Activated CD4-positive, alpha-beta memory T cell treated with anti-CD3 and anti-CD28 coated beads for 36 hours (primary cell): ENCODE results near the gene SPON2. TPM values are rescaled to one million over a fixed set of nuclear protein-coding genes. Genes with fewer than 3 reads are reported as not detected.

Experiments used
- CTCF ChIA-PET: fragments of 350-600 bp; sonication (Branson Sonifier 250); formaldehyde crosslinking; loops from one replicate; lab custom pipeline; 2021; ENCODE audit warnings: antibody characterized with exemption, inconsistent platforms; lab: Charles Lee
- POLR2A ChIA-PET: fragments of 350-600 bp; sonication (Branson Sonifier 250); formaldehyde crosslinking; loops from one replicate; lab custom pipeline; 2021; ENCODE audit warnings: antibody characterized with exemption; lab: Charles Lee
- DNase-seq: peaks from one replicate; pipeline ENCODE4 v3.0.0-alpha.2; 2020
- H3K27ac Mint-ChIP-seq: one replicate; pipeline ENCODE4 v1.8.0; 2021; ENCODE audit warnings: mixed read lengths
- H3K27me3 Mint-ChIP-seq: one replicate; pipeline ENCODE4 v1.8.0; 2021; ENCODE audit warnings: mixed read lengths
- H3K36me3 Mint-ChIP-seq: one replicate; pipeline ENCODE4 v1.8.0; 2021; ENCODE audit warnings: mixed read lengths
- H3K4me1 Mint-ChIP-seq: one replicate; pipeline ENCODE4 v1.8.0; 2021; ENCODE audit warnings: low read depth, mixed read lengths
- H3K4me3 Mint-ChIP-seq: one replicate; pipeline ENCODE4 v1.8.0; 2021; ENCODE audit warnings: mild to moderate bottlenecking, mixed read lengths
- H3K9me3 Mint-ChIP-seq: one replicate; pipeline ENCODE4 v1.8.0; 2021; ENCODE audit warnings: mixed read lengths
- intact Hi-C: fragments of 100-400 bp; cut with micrococcal nuclease; formaldehyde crosslinking; loops from one replicate; pipeline ENCODE4 v1.15.1; 2023
- total RNA-seq, 2 experiments: library from RNA; stranded (reverse); gene quantifications; one replicate each; pipeline ENCODE4 v1.2.3, GENCODE V29; 2021

Gene SPON2
- 1 to 10 TPM; 9.0 to 9.5 TPM for total RNA-seq

GRCh38 chr4:1172228-1172851, at the start of gene SPON2:
TSS of gene SPON2 (minus strand) at chr4:1172583.
- H3K9me3 Mint-ChIP-seq, result no peaks in the 10 kb centered on the region
- ChIA-PET CTCF (interaction anchor here (1.0 to 1.6 kb wide), 2 partner anchors 13 to 97 kb away, joined by 3 to 4 read pairs; no protein-coding TSS in a partner anchor), POLR2A (no interaction called here)
- H3K4me3 Mint-ChIP-seq, result peak within 1 kb of the TSS; percentile 35
- H3K27ac Mint-ChIP-seq, result no peak within 1 kb of the TSS
- H3K36me3 Mint-ChIP-seq, result no peaks in the 10 kb centered on the region
- DNase-seq, result no peak
- H3K27me3 Mint-ChIP-seq, result peaks cover 19% of the 10 kb centered on the region
- peaks cover 5% of the 10 kb centered on the region for H3K4me1 Mint-ChIP-seq
- intact Hi-C loops, result no loop called here

- POLR2A ChIA-PET, result no interaction called here
- Mint-ChIP-seq H3K4me1 (peaks cover 30% of the 10 kb centered on the region), H3K27ac (no peak overlapping the region), H3K9me3 (no peaks in the 10 kb centered on the region), H3K36me3 (peaks cover 40% of the 10 kb centered on the region), H3K4me3 (no peak overlapping the region), H3K27me3 (no peaks in the 10 kb centered on the region)
- CTCF ChIA-PET, result no interaction called here
- intact Hi-C loops, result no loop called here
- no peak for DNase-seq
Observed at GRCh38 chr4:1221155-1221870, 48.9 kb upstream of the SPON2 start.

DNA sequence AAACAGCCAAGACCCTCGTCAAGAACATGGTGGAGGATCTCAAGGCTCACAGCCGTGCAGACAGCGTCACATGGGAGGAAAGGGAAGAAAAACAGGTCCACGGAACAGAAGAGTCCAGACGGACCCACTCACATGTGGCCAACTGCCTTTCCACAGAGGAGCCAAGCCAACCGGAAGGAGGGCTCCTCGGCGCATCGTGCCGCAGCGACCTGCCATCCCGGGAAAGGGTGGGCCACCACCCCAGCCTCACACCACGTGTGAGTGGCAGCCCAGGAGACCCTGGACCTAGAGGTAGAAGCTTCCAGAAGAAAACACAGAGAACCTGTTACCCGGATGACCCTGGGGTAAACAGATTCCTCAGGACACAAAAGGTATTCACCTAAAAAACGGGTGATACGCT, 48.2 kb upstream of the SPON2 start:
- Mint-ChIP-seq H3K4me1 (peaks cover 35% of the 10 kb centered on the region), H3K27ac (no peak overlapping the region), H3K9me3 (no peaks in the 10 kb centered on the region), H3K27me3 (no peaks in the 10 kb centered on the region), H3K4me3 (no peak overlapping the region), H3K36me3 (peaks cover 39% of the 10 kb centered on the region)
- intact Hi-C loops, result no loop called here
- ChIA-PET POLR2A (no interaction called here), CTCF (no interaction called here)
- no peak for DNase-seq

DNA sequence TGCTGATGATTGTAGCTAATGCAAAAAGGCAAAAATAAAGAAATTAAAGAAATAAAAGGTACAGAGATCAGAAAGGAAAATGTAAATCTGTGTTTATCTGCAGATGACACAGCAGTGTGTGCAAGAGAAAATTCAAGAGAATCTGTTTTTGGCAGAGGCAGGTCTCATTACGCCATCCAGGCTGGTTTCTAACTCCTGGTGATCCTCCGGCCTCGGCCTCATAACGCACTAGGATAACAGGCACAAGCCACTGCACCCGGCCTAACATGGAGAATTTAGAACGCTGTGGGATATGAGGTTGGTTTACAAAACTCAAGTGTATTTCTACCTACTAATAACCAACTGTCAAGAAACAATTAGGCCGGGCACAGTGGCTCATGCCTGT, 47.2 kb upstream of the SPON2 start:
- H3K27me3 Mint-ChIP-seq, result no peaks in the 10 kb centered on the region
- H3K4me1 Mint-ChIP-seq, result peaks cover 35% of the 10 kb centered on the region
- H3K4me3 Mint-ChIP-seq, result no peak overlapping the region
- intact Hi-C loops, result no loop called here
- CTCF ChIA-PET, result interaction anchor here (0.5 to 0.7 kb wide), 2 partner anchors 88 to 386 kb away, joined by 3 read pairs; no protein-coding TSS in a partner anchor
- no peaks in the 10 kb centered on the region for H3K9me3 Mint-ChIP-seq
- POLR2A ChIA-PET, result no interaction called here
- H3K27ac Mint-ChIP-seq, result peak overlapping the region; percentile 38
- H3K36me3 Mint-ChIP-seq, result peaks cover 37% of the 10 kb centered on the region
- DNase-seq, result no peak

GRCh38 chr4:1218634-1219565, 46.5 kb upstream of the SPON2 start:
- Mint-ChIP-seq H3K27ac (peak overlapping the region; percentile 49), H3K27me3 (no peaks in the 10 kb centered on the region), H3K36me3 (peaks cover 31% of the 10 kb centered on the region), H3K4me3 (no peak overlapping the region), H3K9me3 (no peaks in the 10 kb centered on the region), H3K4me1 (peaks cover 35% of the 10 kb centered on the region)
- no peak for DNase-seq
- CTCF ChIA-PET, result interaction anchor here (0.5 kb wide), 1 partner anchor 87 kb away, joined by 3 read pairs; no protein-coding TSS in a partner anchor
- POLR2A ChIA-PET, result no interaction called here
- intact Hi-C loops, result no loop called here

GRCh38 chr4:1217366-1217765, 45.0 kb upstream of the SPON2 start:
- H3K4me3 Mint-ChIP-seq, result peak overlapping the region; percentile 46
- no peaks in the 10 kb centered on the region for H3K9me3 Mint-ChIP-seq
- H3K27me3 Mint-ChIP-seq, result no peaks in the 10 kb centered on the region
- peaks cover 35% of the 10 kb centered on the region for H3K4me1 Mint-ChIP-seq
- H3K27ac Mint-ChIP-seq, result peak overlapping the region; percentile 79
- CTCF ChIA-PET, result interaction anchor here (0.7 to 1.4 kb wide), 5 partner anchors 32 to 80 kb away, joined by 3 to 6 read pairs (median 5); partner anchors contain the start of gene CTBP1
- H3K36me3 Mint-ChIP-seq, result peaks cover 27% of the 10 kb centered on the region
- POLR2A ChIA-PET, result interaction anchor here (1.4 kb wide), 1 partner anchor 16 kb away, joined by 3 read pairs; no protein-coding TSS in a partner anchor
- intact Hi-C loops, result loop anchor here (2.0 kb wide), 1 partner anchor 17 kb away; no protein-coding TSS in a partner anchor
- DNase-seq, result no peak

DNA sequence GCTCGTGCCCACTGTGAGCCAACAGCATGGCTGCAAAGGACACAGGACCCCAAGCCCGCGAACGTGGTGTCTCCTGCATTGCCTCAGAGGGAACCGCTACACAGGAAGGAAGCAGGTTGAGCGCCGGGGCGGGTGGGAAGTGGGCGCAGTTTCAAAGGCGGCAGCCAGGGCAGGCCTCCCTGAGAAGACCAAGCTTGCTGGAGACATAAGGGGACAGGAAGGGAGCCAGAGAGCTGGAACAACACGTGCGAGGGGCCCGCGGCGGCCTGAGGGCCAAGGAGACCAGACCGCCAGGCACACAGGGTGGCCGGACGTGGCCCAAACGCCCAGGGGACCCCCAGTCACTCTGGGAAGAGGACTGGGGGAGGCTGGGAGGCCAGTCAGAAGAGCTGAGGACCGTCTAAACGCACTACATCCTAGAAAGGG, 44.5 kb upstream of the SPON2 start:
- POLR2A ChIA-PET, result interaction anchor here (1.4 kb wide), 1 partner anchor 16 kb away, joined by 3 read pairs; no protein-coding TSS in a partner anchor
- Mint-ChIP-seq H3K27me3 (no peaks in the 10 kb centered on the region), H3K36me3 (peaks cover 27% of the 10 kb centered on the region), H3K4me1 (peaks cover 35% of the 10 kb centered on the region), H3K27ac (peak overlapping the region; percentile 79), H3K9me3 (no peaks in the 10 kb centered on the region), H3K4me3 (peak overlapping the region; percentile 46)
- CTCF ChIA-PET, result interaction anchor here (0.7 to 1.4 kb wide), 5 partner anchors 32 to 80 kb away, joined by 3 to 6 read pairs (median 5); partner anchors contain the start of gene CTBP1
- DNase-seq, result peak; percentile 82
- intact Hi-C loops, result loop anchor here (2.0 kb wide), 1 partner anchor 16 kb away; no protein-coding TSS in a partner anchor

DNA sequence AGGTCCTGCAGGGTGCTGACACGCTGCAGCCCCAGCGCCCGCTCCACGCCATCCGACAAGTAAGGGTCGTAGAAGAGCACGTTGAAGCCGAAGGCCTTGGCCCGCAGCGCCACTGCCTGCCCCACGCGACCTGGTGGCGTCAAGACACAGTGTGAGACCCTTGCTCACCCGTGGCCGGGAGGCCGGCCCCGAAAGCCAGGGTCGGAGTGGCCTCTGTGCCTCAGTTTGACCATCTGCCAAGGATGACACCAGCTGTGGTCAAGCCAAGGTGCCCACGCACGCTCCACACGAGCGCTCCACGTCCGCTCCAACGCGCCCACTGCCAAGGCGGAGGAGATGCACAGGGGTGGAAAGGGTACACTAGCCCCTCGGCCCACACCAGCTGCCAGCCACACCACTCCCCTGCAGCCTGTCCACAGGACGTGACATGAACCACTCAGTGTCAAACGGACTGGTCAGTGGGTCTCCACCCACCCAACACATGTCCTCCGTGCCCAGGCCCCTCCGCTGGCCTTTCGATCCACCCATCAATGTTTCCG, 43.8 kb upstream of the SPON2 start:
- ChIA-PET POLR2A (no interaction called here), CTCF (interaction anchor here (1.2 kb wide), 2 partner anchors 49 to 52 kb away, joined by 4 to 6 read pairs; no protein-coding TSS in a partner anchor)
- Mint-ChIP-seq H3K4me1 (peaks cover 35% of the 10 kb centered on the region), H3K27ac (peak overlapping the region; percentile 79), H3K36me3 (peaks cover 23% of the 10 kb centered on the region), H3K4me3 (peak overlapping the region; percentile 46), H3K27me3 (no peaks in the 10 kb centered on the region), H3K9me3 (no peaks in the 10 kb centered on the region)
- DNase-seq, result no peak
- intact Hi-C loops, result loop anchor here (2.0 kb wide), 1 partner anchor 15 kb away; no protein-coding TSS in a partner anchor

DNA sequence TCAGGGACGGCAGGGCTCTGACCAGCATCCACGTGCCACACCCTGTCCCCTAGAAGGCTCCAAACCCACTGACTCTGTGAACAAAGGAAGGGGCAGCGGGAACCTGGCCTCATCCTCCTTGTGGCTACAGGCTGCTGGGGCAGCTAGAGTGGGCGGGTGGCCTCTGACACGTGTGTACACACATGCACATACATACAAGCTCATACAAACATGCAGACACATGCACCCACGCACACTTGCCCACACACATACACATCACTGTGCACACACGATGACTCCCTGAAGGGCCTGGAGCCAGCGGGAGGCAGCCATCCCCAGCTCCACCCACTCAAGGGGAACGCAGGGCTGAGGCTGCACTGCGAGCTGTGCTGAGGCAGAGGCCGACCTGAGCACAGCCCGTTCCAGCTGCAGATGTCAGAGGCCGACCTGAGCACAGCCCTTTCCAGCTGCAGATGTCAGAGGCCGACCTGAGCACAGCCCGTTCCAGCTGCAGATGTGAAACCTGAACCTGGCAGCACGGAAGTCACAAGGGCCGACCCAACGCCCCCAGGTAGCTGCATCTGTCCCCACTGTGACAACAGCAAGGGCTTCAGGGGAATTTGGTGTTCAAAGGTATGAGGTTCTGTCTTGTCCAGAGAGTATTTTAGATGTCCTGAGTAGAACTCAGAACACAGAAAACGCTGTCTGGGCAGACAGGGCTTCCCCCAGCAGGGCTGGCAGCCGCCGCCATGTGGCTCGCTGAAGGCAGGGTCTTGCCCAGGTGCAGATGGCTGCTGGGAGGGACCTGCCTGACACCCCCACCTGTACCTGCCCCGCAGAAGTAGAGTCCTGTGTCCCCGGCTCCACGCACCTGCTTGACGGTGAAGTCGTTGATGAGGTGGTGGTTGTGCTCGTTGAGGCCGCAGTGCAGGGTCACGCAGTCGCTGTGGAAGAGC, 43.0 kb upstream of the SPON2 start:
- ChIA-PET CTCF (no interaction called here), POLR2A (interaction anchor here (1.2 kb wide), 1 partner anchor 32 kb away, joined by 3 read pairs; no protein-coding TSS in a partner anchor)
- peaks cover 35% of the 10 kb centered on the region for H3K4me1 Mint-ChIP-seq
- intact Hi-C loops, result loop anchor here (2.0 kb wide), 1 partner anchor 15 kb away; no protein-coding TSS in a partner anchor
- no peaks in the 10 kb centered on the region for H3K9me3 Mint-ChIP-seq
- peak overlapping the region; percentile 5 for H3K27ac Mint-ChIP-seq
- no peak for DNase-seq
- no peaks in the 10 kb centered on the region for H3K27me3 Mint-ChIP-seq
- peaks cover 18% of the 10 kb centered on the region for H3K36me3 Mint-ChIP-seq
- no peak overlapping the region for H3K4me3 Mint-ChIP-seq
